Measurements from ENCODE around the gene C2orf72.
"Not testable (repeated sequence)": the region's sequence is repeated elsewhere in the genome, so short reads cannot be mapped to it uniquely, and the experiment has no call there.

The C2orf72 gene

DNA sequence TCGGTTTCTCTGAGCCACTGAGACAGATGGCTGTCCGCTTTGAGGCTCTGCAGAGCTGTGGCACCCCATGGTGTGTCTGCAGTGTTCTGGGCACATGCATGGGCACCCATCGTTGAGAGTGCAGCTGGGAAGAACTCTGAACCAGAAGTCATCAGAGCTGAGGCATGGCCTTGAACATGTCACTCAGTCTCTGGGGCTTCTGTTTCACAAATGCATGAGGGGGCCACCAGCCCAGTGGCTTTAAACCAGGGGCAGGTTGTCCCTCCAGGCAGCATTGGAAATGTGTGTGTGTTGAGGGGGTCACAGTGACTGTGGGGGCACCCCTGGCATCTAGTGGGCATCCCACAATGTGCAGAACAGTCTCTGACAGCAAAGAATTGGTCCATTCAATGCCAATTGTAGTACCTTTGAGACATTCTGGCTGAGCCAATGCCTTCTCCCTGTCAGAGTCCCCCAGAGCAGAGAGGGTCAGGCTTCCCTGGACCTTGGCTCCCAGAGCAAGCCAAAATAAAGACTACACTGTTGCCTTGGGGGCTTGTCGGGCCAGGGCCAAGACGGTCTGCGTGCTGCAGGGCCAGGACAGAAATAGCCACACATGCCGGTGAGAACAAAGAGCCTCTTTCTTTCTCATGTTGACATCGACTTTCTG, 10.1 kb downstream of the C2orf72 start:
- no peak for DNase-seq

DNA sequence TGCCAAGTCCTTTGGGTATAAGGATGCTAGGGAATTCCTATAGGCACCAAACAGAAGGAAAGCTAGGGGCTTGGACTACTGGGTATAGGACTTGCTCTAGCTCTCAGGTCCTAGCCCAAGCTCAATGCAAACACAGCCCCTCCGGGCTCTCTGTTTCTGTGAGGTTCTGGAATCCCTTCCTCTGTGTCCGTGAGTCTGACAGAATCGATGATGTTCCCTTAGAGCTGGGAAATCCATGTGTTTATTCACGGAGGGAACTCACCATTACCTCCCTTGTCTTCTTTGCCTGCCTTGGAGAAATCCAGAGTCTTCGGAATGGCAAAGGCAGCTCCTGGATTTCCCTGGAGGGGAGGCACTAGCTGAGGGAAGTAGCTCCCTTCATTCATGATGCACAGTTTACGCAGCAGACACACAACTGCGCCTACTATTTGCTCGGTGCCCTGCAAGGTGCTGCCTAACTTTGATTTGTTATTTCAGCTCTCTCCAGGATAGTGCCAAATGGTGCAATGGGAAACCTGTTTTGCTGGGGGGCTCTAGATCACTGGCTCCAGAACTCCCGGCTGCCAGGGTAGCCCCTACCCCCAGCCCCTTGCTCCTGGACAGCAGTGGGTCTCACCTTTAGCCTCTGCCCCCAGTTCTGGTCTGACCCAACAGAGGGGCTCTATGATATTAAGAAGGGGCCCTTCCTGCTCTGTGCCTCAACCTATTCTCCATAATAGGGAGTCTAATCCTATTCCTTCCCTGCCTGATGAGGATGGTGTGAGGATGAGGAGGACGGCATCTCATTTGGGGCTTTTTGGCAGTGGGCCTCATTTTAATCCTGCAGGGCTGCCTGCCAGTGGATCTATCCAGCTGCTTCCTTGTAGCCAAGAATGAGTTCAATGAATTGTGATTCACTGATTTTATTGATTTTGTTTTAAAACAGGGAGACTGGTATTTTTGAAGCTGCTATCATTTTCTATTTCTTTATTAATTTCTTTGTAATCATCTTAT, 10.9 kb downstream of the C2orf72 start:
- DNase-seq = no peak

DNA sequence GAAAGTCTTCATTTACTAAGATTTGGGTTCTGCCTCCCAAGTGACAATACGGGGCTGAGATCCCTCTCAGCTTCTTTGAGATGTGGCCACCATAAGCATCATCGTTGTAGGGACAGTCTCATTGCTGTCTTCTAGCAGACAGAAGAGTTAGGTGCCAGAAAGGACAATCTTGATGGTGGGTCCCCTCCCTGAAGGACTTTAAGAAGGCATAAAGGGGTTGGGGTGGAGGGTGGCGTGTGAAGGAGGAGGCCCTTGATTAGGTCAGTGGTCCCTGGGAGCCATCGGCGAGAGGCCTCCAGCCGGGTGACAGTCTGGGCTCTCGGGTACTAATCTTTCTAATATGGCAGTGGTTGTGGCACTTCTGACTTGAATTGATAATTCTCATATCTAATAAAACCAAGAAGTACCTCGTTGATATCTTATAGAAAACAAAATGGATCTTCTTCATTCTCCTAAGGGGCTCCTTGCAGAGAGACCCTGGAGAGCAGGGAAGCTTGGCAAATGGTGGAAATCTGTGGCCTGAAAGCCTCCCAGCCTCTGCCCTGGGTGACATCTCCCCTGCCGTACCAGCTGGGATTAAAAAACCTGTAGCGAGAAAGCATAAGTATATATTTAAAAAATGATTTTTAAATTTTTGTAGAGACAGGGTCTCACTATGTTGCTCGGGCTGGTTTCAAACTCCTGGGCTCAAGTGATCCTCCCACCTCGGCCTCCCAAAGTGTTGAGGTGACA, 12.1 kb downstream of the C2orf72 start:
- no peak for DNase-seq

DNA sequence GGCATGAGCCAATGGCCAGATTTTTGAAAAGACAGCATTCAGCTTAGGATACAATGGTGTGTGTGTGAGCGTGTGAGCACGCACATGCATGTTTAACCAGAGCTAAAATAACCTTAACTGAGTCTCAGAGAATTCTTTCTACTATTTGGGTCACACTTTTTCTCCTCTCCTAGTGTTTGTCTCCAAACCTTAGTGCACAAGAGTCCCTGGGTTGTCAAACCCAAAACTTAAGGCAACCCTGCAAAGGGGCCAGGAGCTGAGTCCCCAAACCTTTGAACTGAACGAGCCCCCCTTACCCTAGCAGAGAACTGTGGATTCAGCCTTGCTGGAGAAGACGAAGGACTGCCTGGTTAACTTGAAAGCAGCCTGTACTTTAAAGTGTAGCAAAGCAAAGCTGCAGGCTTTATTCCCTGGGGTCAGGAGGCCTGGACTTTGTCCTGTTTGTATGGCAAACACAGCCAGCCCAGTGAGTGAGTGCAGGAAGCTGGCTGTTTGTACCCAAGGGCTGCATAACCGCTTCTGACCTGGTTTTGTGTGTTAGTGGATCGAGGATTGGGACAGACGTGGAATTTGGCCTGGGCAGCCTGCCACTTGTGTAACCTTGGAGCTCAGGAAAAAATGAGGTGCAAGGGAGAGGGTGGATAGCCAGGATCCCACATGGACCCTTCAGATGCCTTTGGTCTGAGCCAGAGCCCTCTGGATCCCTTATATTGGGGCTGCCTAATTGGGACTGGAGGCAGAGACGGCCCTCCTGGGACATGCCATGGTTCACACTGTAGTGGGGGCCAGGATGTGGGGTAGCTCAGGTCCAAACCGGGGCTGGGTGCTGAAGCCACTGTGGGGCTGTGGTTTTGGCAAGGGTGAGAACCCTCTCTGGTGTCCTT, 12.9 kb downstream of the C2orf72 start:
- no peak for DNase-seq

DNA sequence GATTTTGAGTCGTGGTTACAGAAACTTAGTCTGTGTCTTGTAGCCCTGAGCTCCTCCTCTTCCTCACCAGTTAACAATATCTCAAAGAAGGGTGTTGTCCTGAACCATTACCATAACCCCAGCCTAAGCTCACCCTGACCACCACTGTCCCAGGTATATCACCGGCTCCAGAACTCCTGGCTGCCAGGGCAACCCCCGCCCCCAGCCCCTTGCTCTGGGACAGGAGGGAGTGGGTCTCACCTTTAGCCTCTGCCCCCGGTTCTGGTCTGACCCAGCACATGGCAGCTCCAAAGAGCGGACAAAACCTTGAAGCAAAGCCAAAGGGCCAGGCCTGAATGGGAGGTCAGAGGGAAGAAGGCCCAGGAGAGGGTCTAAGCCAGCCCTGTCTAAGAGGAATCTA, 13.8 kb downstream of the C2orf72 start:
- no peak for DNase-seq

DNA sequence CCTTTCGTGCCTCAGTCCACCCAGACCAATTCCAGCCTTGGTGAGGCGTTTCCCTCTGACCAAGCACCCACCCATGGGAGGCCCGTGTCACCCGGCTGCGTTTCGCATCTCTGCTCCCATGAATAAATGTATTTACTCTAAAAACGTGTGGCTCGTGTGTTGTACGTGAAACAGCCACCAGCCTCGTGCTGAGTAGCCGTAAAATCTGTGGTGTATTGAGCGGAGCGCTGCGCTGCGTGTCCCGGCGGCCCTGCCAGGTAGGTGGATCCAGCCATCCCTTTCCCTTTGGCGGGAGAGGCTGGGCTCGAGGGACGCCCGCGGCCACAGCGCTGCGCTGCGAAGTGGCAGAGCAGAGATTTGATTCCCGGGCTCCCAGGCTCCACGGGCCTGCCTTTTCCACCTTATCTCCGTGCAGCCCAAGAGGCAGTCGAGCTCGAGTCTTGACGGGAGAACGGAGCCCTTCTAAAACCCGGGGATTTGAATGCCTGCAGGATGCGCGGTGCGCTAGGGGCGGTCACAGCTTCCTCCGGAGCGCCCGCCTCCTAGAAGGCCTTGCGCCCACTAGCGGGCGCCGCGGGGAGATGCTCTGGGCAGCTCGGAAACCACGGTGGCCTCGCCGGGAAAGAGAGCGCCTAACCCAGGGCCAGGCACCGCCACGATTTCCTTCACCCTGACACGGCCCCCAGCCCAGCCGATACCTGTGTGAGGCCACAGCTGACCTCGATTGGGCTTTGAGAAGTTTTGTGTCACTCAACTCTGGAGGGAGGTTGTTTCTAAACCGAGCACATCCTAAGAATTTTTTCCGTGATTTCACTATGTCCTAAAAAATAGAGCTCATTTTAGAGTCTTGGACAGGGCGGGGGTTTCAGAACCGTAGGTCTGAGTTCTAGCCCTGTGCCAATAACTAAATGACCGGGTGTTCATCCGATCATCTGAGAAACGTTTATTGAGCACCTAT, 15.4 kb downstream of the C2orf72 start:
- peak; percentile 65 for DNase-seq

DNA sequence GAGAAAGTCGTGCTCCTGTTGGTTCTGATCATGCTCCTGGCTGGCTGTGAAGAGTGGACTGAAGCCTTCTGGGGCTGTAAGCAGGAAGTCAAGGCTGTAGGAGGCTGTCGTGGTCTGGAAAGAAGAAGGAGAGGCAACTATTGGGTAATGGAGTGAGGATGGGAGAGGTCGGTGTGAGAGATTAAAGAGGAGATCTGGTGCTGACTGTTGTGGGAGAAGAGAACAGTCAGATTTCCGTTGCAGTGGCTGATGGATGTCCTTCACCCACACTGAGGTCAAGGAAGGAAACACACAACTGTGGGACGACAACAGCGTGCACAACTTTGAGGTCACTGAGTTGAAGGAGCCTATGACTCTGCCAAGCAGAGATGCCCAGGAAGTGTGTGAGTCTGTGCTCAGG, 16.5 kb downstream of the C2orf72 start:
- DNase-seq = no peak

DNA sequence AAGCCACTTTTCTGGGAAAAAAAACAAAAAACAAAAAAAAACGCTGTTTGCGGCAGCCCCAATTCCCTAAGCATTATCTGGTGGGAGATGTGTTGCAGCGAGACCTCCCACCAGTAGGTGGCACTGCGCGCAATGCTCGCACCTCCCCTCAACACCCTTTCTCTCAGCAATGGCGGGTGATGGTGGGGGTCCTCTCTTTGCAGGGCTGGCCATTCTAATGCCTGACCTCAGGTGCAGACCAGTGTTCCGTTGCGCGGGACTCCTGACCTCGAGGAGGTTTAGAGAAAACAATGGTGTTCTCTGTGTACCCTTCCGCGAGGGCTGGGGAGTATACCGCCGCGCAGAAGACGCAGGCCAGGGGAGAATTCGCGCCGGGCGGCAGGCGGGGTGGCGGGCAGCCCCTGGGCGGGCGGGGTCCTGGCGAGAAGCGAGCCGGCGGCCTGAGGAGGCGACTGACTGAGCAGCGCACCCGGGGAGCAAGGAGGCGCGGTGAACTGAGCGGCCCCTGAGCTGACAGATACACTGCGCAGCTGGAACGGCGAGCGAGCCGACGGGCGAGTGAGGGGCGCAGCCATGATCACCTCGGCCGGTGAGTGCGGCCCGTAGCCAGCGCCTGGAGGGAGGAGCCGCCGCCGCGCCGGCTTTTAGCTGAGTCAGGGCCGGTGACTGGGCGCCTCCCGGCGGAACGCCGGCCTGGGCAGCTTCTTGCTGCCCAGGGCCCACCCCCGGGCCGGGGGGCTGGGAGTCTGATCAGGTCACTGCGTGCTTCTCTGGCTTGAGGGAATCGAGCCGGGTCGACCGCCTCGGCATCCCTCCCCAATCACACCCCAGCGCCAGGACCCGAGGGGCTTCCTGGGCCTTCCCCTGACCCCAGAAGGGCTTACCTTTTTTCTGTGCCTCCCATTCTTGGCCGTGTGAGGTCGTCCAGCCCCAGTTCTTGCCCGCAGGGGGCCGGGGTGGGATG, 19.4 kb downstream of the C2orf72 start, which contains the start of gene PSMD1:
Gene PSMD1, plus strand, starts transcription at position 415 of the 964 bp plus-strand sequence. Its CDS starts 159 bp downstream, at position 574.
- DNase-seq = peak; percentile 79

DNA sequence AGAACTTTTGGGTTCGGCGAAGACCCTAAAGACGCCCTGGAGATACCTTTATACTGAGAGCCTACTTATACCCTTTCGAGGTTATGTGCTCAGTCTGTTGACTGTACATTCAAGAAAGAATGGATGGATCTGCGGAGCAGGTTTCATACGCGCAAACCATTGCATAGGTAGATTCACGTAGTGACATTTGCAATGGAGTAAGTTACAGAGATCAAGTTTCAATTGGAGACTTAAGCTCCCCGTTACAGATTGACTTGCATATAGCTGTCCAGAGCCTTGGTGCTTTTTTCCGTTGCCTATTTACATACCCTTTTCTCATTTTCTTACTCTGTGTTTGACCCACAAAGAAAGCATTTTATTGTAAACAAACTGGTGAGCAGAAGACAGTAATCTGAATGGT, 20.3 kb downstream of the C2orf72 start:
- no peak for DNase-seq

DNA sequence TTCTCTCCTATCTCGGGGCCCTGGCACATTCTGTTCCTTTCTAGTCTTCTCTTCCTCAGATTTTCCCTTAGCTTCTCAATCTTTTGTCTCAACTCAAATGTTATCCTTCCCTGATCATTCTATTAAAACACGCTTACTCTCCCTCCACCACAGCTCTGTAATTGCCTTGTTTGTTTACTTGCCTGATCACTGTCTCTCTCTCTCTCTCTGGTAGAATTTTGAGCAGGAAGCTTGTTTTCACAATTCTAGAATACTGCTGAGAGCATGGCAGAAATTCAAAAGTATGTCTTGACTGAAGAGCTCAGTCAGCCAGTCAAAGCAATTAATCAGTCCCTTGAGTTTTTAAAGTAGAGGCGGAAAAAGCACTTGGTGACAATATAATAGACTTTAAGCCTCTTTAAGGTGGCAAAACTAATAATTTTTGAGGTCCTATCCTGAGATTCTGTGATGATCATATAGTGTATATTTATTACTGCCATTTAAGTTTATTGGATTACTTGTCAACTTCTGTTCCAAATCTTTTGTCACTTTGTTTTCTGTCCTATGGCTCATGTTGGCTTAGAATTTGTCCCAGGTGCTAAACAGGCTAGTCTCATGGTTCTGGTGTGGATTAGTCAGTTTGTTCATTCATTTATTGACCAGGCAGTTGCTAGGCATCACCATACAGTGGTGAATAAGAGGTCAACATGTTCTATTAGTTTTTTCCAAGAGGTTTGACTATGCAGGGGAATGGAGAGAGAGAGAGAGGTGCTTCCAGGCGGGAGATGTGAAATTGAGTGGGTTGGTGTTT, 21.6 kb downstream of the C2orf72 start:
- no peak for DNase-seq

DNA sequence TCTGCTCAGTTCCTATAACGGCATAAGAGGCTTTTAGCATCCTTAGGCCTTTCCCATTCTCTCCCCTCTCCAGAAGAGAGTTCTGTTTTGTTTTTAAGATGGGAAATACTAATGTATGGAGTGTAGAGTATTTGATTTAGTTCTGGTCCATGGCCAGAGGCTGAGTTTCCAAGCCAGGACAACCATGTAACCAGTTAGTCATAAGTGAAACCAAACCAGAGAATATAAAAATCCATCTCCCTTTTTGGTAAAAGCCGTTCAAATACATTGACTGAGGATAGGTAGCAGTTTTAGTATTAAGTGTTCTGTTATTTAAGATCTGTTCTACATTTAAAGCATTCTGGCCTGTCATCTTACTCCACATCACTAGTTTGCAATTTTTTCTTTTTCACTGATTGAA, 22.4 kb downstream of the C2orf72 start:
- DNase-seq = no peak

DNA sequence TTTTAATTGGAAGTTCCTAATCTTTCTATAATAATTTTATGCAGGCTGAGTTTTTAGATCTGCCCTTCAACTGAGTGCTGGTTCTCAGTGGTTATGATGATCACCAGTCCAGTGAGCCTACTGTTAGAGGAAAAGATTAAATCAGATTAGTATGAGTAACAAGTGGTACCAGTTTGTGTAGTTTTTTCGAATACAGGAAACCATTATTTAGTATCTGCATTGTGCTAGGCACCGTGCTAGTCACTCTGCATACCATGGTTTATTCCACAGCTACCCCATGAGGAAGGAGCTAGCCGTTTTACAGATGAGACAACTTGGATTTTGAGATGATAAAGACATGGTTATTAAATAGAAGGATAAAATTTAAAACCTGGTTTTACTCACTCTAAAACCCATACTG, 25.5 kb downstream of the C2orf72 start:
- DNase-seq = no peak

DNA sequence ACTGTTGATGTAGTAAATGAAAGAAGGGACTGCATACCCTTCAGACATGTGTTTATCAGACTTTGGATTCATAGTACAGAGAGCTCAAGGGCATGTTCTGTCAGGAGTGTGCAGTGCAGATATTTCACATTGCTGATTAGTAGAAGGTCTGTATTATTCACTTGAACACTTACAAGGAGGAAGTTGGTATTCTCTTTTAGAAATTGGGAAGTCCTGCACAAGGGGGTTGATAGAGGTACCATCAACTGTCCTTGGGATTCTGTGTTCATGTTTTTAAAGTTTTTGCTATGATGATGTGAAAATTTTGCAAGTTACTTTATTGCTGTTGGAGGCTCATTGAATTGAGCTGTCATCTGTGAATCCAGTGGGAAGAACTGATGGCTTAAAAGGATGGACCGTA, 26.0 kb downstream of the C2orf72 start:
- no peak for DNase-seq

DNA sequence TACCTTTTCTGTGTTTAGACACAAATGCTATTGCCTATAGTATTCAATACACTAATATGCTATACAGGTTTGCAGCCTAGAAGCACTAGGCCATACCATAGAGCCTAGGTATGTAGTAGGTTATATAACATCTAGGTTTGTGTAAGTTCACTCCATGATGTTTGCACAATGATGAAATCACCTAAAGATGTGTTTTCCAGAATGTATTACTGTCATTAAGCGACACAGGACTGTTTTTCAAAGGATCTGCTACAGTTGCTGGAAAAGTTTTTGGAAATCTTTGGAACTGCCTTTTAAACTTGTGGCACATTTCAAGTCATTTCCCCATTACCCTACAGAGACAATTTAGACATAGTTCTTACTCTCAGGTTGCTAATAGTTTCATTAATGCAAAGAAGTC, 28.6 kb downstream of the C2orf72 start:
- DNase-seq = no peak

DNA sequence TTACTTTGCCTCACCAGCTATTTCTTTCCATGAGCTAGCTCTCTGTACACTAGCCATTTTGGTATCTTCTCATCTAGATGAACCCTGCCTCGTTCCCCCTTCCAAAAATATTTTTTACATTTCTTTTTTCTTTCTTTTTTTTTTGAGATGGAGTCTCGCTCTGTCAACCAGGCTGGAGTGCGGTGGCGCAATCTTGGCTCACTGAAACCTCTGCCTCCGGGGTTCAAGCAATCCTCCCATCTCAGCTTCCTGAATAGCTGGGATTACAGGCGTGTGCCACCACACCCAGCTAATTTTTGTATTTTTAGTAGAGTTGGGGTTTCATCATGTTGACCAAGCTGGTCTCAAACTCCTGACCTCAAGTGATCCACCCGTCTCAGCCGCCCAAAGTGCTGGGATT, 30.2 kb downstream of the C2orf72 start:
- DNase-seq = not testable (repeated sequence)

DNA sequence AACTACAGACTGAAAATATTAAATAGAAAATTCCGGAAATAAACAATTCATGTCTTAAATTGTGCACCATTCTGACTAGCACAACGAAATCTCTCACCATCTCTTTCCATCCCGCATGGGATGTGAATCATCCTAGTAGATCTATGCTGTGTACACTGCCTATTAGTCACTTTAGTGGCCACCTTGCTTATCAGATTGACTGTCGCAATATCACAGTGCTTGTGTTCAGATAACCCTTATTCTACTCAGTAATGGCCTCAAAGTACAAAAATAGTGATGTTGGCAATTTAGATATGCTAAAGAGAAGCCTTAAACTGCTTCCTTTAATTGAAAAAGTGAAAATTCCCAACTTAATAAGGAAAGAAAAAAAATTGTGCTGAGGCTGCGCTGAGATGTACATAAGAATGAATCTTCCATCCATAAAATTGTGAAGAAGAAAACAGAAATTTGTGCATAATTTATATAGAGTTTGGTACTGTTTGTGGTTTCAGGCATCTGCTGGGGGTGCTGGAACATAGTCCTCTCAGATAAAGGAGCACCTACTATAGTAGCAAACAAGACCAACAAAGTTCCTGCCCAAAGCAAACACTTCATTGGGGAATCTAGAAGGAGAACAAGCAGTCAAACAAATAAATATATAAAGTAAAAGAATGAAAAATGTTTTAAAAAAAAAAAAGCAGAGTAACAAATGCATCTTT, 31.4 kb downstream of the C2orf72 start:
- no peak for DNase-seq

DNA sequence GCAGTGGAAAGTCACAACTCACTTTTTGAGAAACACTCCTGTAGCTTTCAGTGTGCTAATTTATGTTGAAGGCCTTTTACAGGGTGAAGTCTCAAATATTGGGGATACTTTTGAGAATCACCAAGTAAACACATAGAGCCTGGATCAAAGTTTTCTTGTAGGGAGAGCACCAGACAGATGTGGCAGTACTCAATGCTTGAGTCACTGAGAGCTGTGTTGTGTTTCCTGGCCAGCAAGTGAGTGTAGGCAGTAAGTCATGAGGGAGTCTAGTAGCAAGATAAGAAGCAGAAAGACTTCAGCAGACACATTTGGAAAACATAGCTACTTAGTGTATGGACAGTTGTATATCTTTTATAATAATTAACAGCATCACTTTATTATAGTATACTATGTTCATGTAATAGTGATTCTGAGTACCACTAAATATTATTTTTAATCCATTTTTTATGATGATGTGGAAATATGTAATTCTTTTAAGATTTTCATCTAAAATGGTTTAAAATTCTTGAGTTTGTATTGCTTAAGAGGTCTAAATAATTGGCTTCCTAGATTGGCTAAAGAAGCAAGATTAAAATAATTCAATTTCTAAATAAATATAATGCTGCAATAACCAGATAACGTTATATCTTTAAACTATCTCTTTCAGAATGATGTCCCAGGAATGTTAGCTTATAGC, 32.2 kb downstream of the C2orf72 start:
- no peak for DNase-seq

DNA sequence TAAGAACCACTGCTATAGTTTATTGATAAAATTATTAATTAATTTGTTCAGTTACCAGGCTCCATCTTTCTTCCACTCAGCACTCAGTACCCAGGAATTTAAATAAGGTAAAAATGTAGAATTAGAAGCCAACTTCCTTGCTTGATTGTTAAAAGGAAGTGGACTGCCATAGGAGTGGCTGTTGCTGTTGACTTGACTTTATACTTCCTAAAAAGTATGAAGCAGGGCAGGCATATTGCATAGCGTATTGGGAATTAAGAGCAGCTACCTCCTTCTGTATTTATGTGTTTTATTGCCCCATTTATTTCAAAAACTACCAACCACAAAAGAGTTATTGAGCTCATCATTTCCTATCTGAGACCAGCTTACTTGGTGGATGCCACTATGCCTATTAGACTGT, 47.2 kb downstream of the C2orf72 start:
- DNase-seq = no peak

All from NCI-H2029 (cell line).